ENCODE measurements around the gene PAAF1. TPM values are rescaled to one million over a fixed set of nuclear protein-coding genes. Genes with fewer than 3 reads are reported as not detected.
A peak's percentile ranks its signal among the peaks of the same experiment; 100 is the strongest.

PAAF1 gene
- total and polyA plus RNA-seq, 2 of the 13 experiments (the other 11 are each of a cell fraction or from before 2014, with no cell fraction given), result 13.5 to 28.8 TPM

DNA sequence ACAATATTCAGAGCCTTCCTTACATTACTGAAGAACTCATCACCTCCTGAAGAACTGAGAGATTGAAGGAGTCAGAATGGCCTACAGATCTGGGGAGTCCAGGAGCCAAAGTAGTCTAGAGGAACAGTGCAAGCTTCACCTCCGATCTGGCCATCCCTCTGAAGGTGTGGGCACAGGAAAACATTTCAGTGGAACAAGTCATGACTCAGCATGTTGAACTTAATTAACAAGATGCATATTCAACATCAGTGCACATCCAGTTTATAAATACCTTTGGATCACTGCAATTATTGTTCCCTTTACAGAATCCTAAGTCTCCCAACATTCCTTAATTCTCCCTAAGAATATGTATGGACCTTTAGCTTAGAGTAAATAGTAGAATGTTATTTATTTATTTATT, 25.5 kb downstream of the PAAF1 start:
- no peak for ATAC-seq
- no peaks in the 10 kb centered on the region for H3K9me3 ChIP-seq (ENCODE audit: low read length)
- no peak overlapping the region for H3K4me3 ChIP-seq (replicated peaks in 1 of 3; ENCODE audit: insufficient read depth in 1 of 3, low read depth in 2 of 3, low read length in 3 of 3)
- no peak overlapping the region for H2AFZ ChIP-seq (ENCODE audit: low read length)
- no peaks in the 10 kb centered on the region for H3K79me2 ChIP-seq (ENCODE audit: insufficient read depth, low read length)
- no peak overlapping the region for H3K9ac ChIP-seq (ENCODE audit: insufficient read depth, low read depth, low read length)
- FAIRE-seq, result no peak
- CTCF ChIA-PET (ENCODE audit: low intra/inter-chr PET ratio, low total read pairs), result no interaction called here
- H3K4me1 ChIP-seq (ENCODE audit: insufficient read depth, low read length), result no peaks in the 10 kb centered on the region
- BruUV-seq (replicated peaks), result no TSS peak
- POLR2A ChIA-PET, result no interaction called here
- no peaks in the 10 kb centered on the region for H4K20me1 ChIP-seq (ENCODE audit: insufficient read depth, low read length)
- H3K36me3 ChIP-seq (replicated peaks in 1 of 2; ENCODE audit: control insufficient read depth in 1 of 2, insufficient read depth in 2 of 2, low read length in 2 of 2), result peaks cover 6 to 31% of the 10 kb centered on the region in 2 experiments
- DNase-seq (ENCODE audit: low spot score), result no peak
- intact Hi-C loops (cut with micrococcal nuclease; ENCODE audit: unreplicated experiment), result no loop called here
- 100% methylated on average over 1 of the region's 1 CpG for WGBS (ENCODE audit: low lambda C conversion rate)
- no peaks in the 10 kb centered on the region for H3K27me3 ChIP-seq (ENCODE audit: control insufficient read depth in 1 of 2, insufficient read depth in 2 of 2, low read length in 2 of 2)
- in situ Hi-C loops (cut with HindIII; ENCODE audit: extremely low pct_ligation_motif_present, low pct_unique_long_range_greater_than_20kb), result no loop called here
- no peak overlapping the region for H3K4me2 ChIP-seq (ENCODE audit: low read depth, low read length)
- H3K27ac ChIP-seq (ENCODE audit: extremely low read length, insufficient read depth, low read length), result no peak overlapping the region
- TF ChIP-seq, protein P1, sequence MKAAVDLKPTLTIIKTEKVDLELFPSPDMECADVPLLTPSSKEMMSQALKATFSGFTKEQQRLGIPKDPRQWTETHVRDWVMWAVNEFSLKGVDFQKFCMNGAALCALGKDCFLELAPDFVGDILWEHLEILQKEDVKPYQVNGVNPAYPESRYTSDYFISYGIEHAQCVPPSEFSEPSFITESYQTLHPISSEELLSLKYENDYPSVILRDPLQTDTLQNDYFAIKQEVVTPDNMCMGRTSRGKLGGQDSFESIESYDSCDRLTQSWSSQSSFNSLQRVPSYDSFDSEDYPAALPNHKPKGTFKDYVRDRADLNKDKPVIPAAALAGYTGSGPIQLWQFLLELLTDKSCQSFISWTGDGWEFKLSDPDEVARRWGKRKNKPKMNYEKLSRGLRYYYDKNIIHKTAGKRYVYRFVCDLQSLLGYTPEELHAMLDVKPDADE (CRISPR knock-in tag; IDR thresholded peaks at IDR 0.05), result no peak
- TF ChIP-seq MAFK (conservative IDR thresholded peaks at IDR 0.05 in 1 of 2, IDR thresholded peaks at IDR 0.05 in 1 of 2; ENCODE audit: low read length in 2 of 2) (peak; percentile 22 to 65; a peak in 3 of 4 replicates), NFAT5 (CRISPR knock-in tag; IDR thresholded peaks at IDR 0.05) (no peak), ZNF660 (CRISPR knock-in tag; IDR thresholded peaks at IDR 0.05; ENCODE audit: borderline replicate concordance, low read depth) (no peak), ZNF577 (CRISPR knock-in tag; IDR thresholded peaks at IDR 0.05; ENCODE audit: borderline replicate concordance, low read depth) (no peak), NFE2L2 (IDR thresholded peaks at IDR 0.05; ENCODE audit: low read length) (peak; percentile 63), ZNF282 (IDR thresholded peaks at IDR 0.05; ENCODE audit: partially characterized antibody) (no peak), ZNF572 (CRISPR knock-in tag; IDR thresholded peaks at IDR 0.05) (no peak), ZNF773 (CRISPR knock-in tag; IDR thresholded peaks at IDR 0.05; ENCODE audit: borderline replicate concordance) (no peak), SMAD9 (CRISPR knock-in tag; IDR thresholded peaks at IDR 0.05) (no peak)
- TF ChIP-seq, protein P2, sequence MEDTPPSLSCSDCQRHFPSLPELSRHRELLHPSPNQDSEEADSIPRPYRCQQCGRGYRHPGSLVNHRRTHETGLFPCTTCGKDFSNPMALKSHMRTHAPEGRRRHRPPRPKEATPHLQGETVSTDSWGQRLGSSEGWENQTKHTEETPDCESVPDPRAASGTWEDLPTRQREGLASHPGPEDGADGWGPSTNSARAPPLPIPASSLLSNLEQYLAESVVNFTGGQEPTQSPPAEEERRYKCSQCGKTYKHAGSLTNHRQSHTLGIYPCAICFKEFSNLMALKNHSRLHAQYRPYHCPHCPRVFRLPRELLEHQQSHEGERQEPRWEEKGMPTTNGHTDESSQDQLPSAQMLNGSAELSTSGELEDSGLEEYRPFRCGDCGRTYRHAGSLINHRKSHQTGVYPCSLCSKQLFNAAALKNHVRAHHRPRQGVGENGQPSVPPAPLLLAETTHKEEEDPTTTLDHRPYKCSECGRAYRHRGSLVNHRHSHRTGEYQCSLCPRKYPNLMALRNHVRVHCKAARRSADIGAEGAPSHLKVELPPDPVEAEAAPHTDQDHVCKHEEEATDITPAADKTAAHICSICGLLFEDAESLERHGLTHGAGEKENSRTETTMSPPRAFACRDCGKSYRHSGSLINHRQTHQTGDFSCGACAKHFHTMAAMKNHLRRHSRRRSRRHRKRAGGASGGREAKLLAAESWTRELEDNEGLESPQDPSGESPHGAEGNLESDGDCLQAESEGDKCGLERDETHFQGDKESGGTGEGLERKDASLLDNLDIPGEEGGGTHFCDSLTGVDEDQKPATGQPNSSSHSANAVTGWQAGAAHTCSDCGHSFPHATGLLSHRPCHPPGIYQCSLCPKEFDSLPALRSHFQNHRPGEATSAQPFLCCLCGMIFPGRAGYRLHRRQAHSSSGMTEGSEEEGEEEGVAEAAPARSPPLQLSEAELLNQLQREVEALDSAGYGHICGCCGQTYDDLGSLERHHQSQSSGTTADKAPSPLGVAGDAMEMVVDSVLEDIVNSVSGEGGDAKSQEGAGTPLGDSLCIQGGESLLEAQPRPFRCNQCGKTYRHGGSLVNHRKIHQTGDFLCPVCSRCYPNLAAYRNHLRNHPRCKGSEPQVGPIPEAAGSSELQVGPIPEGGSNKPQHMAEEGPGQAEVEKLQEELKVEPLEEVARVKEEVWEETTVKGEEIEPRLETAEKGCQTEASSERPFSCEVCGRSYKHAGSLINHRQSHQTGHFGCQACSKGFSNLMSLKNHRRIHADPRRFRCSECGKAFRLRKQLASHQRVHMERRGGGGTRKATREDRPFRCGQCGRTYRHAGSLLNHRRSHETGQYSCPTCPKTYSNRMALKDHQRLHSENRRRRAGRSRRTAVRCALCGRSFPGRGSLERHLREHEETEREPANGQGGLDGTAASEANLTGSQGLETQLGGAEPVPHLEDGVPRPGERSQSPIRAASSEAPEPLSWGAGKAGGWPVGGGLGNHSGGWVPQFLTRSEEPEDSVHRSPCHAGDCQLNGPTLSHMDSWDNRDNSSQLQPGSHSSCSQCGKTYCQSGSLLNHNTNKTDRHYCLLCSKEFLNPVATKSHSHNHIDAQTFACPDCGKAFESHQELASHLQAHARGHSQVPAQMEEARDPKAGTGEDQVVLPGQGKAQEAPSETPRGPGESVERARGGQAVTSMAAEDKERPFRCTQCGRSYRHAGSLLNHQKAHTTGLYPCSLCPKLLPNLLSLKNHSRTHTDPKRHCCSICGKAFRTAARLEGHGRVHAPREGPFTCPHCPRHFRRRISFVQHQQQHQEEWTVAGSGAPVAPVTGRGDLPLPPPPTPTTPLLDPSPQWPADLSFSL (CRISPR knock-in tag; IDR thresholded peaks at IDR 0.05), result no peak
